Ishikawa (cell line): ENCODE measurements around the gene SRC.

ENCODE experiments used
- CEBPB ChIP-seq: IDR thresholded peaks from 2 replicates; pipeline ENCODE4 v1.6.1; 2012
- CREB1 ChIP-seq: IDR thresholded peaks from 2 replicates; pipeline ENCODE4 v1.6.1; 2012; ENCODE audit warnings: low read depth
- EGR1 ChIP-seq: IDR thresholded peaks from 2 replicates; pipeline ENCODE4 v1.6.1; 2012
- NFIC ChIP-seq: IDR thresholded peaks from 2 replicates; pipeline ENCODE4 v1.6.1; 2012
- RAD21 ChIP-seq: IDR thresholded peaks from 2 replicates; pipeline ENCODE4 v1.6.1; 2012; ENCODE audit warnings: low read depth
- TCF12 ChIP-seq: IDR thresholded peaks from 2 replicates; pipeline ENCODE4 v1.6.1; 2012; ENCODE audit warnings: low read depth
- YY1 ChIP-seq: IDR thresholded peaks from 2 replicates; pipeline ENCODE4 v1.6.1; 2012; ENCODE audit warnings: low read depth
- TF ChIP-seq, protein P1 (sequence below): IDR thresholded peaks from 2 replicates; pipeline ENCODE4 v1.6.1; 2012
- TF ChIP-seq, protein P2 (sequence below): IDR thresholded peaks from 2 replicates; pipeline ENCODE4 v1.6.1; 2012; ENCODE audit warnings: low read depth, mild to moderate bottlenecking

DNA sequence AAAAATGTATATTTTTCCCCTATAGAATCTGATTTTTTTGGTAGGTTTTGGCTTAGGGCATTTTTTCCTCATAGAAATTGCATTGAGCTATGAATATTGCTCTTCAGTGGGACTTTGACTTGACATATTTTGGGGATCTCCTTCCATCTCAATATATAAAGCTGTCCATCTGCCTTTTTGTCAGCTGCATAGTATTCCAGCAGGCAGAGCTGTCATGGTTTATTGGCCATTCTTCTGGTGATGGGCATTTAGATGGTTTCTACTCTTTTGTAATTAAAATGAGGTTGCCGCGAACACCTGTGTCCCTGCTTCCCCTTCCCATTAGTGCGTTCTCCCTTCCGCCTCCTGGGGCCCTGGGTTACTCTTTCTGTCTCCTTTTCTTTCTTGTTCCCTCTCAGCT, 95.1 kb downstream of the SRC start:
- TF ChIP-seq EGR1 = no peak
- TF ChIP-seq, protein P1, sequence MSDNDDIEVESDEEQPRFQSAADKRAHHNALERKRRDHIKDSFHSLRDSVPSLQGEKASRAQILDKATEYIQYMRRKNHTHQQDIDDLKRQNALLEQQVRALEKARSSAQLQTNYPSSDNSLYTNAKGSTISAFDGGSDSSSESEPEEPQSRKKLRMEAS = no peak
- TF ChIP-seq TCF12 = no peak
- TF ChIP-seq CREB1 = no peak
- TF ChIP-seq, protein P2, sequence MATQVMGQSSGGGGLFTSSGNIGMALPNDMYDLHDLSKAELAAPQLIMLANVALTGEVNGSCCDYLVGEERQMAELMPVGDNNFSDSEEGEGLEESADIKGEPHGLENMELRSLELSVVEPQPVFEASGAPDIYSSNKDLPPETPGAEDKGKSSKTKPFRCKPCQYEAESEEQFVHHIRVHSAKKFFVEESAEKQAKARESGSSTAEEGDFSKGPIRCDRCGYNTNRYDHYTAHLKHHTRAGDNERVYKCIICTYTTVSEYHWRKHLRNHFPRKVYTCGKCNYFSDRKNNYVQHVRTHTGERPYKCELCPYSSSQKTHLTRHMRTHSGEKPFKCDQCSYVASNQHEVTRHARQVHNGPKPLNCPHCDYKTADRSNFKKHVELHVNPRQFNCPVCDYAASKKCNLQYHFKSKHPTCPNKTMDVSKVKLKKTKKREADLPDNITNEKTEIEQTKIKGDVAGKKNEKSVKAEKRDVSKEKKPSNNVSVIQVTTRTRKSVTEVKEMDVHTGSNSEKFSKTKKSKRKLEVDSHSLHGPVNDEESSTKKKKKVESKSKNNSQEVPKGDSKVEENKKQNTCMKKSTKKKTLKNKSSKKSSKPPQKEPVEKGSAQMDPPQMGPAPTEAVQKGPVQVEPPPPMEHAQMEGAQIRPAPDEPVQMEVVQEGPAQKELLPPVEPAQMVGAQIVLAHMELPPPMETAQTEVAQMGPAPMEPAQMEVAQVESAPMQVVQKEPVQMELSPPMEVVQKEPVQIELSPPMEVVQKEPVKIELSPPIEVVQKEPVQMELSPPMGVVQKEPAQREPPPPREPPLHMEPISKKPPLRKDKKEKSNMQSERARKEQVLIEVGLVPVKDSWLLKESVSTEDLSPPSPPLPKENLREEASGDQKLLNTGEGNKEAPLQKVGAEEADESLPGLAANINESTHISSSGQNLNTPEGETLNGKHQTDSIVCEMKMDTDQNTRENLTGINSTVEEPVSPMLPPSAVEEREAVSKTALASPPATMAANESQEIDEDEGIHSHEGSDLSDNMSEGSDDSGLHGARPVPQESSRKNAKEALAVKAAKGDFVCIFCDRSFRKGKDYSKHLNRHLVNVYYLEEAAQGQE = no peak
- no peak for TF ChIP-seq NFIC
- no peak for TF ChIP-seq YY1
- TF ChIP-seq RAD21 = no peak
- TF ChIP-seq CEBPB = no peak
